GM12872 (cell line): ENCODE measurements around the gene MLST8.

Experiments used
- TF ChIP-seq, protein P1 (sequence below): IDR thresholded peaks from 3 replicates; pipeline ENCODE4 v1.5.1; 2011; ENCODE audit warnings: low read depth, mild to moderate bottlenecking, low read length, moderate library complexity; ENCODE audit not compliant: insufficient read depth

MLST8 gene

DNA sequence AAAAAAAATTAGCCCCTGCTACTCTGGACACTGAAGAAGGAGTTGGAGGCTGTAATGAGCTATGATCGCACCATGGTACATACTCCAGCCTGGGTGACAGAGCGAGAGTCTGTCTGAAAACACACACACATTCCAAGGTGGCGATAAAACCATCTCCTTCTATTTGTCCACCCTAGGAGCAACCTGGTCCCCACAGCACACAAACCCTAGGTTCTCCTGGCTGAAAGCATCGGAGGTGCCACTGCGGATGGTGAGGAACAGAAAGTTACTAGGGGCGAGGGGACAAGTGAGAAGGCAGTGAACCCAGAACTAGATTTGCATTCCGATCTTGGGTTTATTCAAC is 47.5 kb downstream of the MLST8 start:
- TF ChIP-seq, protein P1, sequence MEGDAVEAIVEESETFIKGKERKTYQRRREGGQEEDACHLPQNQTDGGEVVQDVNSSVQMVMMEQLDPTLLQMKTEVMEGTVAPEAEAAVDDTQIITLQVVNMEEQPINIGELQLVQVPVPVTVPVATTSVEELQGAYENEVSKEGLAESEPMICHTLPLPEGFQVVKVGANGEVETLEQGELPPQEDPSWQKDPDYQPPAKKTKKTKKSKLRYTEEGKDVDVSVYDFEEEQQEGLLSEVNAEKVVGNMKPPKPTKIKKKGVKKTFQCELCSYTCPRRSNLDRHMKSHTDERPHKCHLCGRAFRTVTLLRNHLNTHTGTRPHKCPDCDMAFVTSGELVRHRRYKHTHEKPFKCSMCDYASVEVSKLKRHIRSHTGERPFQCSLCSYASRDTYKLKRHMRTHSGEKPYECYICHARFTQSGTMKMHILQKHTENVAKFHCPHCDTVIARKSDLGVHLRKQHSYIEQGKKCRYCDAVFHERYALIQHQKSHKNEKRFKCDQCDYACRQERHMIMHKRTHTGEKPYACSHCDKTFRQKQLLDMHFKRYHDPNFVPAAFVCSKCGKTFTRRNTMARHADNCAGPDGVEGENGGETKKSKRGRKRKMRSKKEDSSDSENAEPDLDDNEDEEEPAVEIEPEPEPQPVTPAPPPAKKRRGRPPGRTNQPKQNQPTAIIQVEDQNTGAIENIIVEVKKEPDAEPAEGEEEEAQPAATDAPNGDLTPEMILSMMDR: no peak

DNA sequence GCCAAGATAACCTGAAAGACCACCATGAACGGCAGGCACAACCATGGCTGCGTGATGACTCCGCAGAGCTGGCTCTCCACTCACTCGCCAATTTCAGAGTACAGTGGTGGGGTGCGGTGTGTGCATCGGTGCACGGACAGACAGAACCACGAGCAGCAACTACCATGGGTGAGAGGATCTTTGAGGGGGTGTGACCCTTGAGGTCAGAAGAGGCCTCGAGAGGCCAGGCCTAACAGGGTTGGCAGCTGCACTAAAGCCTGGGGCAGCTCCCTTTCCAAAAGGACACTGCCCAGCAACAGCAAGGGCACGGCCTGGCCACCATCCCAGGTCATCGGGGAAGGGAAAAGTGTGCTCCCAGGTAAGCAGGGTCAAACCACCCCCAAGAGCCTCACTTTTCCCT is 48.0 kb downstream of the MLST8 start:
- TF ChIP-seq, protein P1: no peak

DNA sequence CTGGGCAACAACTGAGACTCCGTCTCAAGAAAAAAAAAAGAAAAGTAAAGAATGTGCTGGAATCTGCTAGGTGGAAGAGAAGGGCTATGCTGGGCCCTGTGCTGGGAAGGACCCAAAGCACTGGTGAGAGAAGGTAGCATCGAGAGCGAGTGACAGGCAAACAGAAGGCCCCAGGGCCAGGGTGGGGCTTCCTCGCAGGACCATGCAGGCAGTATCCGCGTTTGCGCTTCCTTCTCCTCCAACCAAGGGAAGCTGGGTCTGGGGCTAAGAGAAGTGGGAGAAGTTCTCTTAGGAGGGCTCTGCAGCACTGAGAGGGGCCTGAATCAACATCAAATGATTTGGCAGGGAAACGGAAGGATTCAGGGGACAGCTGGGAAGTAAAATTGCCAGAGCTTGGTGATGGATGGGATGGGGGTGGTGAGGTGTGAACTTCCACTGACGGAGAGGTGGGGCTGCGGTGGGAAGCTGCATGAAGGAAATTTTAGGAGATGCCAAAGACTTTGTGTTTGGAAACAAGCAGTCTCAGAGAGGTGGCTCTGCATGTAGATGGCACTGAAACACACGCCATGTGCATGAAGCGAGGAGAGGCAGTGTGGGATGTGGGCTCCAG is 51.4 kb downstream of the MLST8 start:
- TF ChIP-seq, protein P1: no peak

DNA sequence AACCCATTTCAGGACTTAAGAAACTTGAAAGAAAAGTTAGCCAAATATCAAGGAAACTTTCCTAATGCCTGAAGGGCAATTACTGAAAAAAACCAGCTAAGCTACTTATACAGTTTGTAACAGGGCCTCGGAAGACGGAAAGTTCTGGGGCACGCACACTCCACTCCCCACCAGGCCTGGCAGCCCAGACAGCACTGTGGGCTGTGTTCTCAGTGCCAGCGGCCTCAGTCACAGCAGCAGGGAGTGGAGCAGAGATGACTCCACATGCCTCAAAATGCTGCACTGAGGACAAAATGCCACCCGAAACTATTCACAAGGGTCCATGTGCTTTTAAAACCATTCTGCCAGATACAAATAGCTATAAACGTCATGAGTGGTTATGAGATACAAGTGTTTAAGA is 52.5 kb downstream of the MLST8 start:
- TF ChIP-seq, protein P1: no peak
